Urinary bladder (tissue), 4 donors: ENCODE data around the gene NELFB. TPM values are rescaled to one million over a fixed set of nuclear protein-coding genes. Genes with fewer than 3 reads are reported as not detected.

Experiments
- DNase-seq: peaks from one replicate; pipeline ENCODE4 v3.0.0-alpha.2; 2015; ENCODE audit errors: extremely low spot score
- H3K27ac ChIP-seq: one replicate; pipeline ENCODE4 v1.5.1; 2013; ENCODE audit warnings: low read depth, mild to moderate bottlenecking, moderate library complexity
- H3K36me3 ChIP-seq: one replicate; pipeline ENCODE4 v1.6.1; 2013; ENCODE audit warnings: mild to moderate bottlenecking, moderate library complexity; ENCODE audit not compliant: insufficient read depth
- H3K4me1 ChIP-seq: one replicate; pipeline ENCODE4 v1.6.1; 2013; ENCODE audit warnings: mild to moderate bottlenecking, moderate library complexity; ENCODE audit not compliant: insufficient read depth
- H3K4me3 ChIP-seq: one replicate; pipeline ENCODE4 v1.5.1; 2013; ENCODE audit warnings: low read depth, low read length
- WGBS: extraction: QIAGEN DNeasy Blood & Tissue Kit; methylation state at CpG from one replicate; pipeline ENCODE4 v1.1.7; 2013; 5-methylcytosine and 5-hydroxymethylcytosine counted together
- polyA plus RNA-seq: library from polyadenylated mRNA; stranded (reverse); fragments of 200-250 nt; gene quantifications from one replicate; pipeline ENCODE4 v1.2.3, GENCODE V29; 2013
- total RNA-seq: library from RNA; depleted of rRNA; stranded (reverse); fragments of >200 nt; gene quantifications from one replicate; pipeline ENCODE4 v1.2.3, GENCODE V29; 2014
- donor health status: healthy with polysubstance abuse.
- donor health status: healthy.

Gene NELFB
- total and polyA plus RNA-seq, 2 donors, result 28.9 to 64.2 TPM

GRCh38 chr9:137320555-137321384 is 65.6 kb downstream of the NELFB start:
- WGBS, result 65% methylated on average over 24 of the region's 24 CpGs

GRCh38 chr9:137321726-137322361 is 66.7 kb downstream of the NELFB start:
- DNase-seq, result no peak
- Histone ChIP-seq H3K27ac (no peak overlapping the region), H3K4me1 (no peaks in the 10 kb centered on the region), H3K36me3 (no peaks in the 10 kb centered on the region), H3K4me3 (no peak overlapping the region)
- 93% methylated on average over 22 of the region's 22 CpGs for WGBS

More at GRCh38 chr9:137320555-137321384, 65.6 kb downstream of the NELFB start:
- no peak overlapping the region for H3K4me3 ChIP-seq
- H3K4me1 ChIP-seq, result no peaks in the 10 kb centered on the region
- no peaks in the 10 kb centered on the region for H3K36me3 ChIP-seq
- no peak for DNase-seq
- no peak overlapping the region for H3K27ac ChIP-seq

Other genes starting within 250 kb of the NELFB start
- gene ABCA2, start 227.1 kb upstream of the NELFB start, total RNA-seq, result 11.1 TPM
- 30.8 TPM for gene ABCA2, start 227.1 kb upstream of the NELFB start, polyA plus RNA-seq
- not detected for gene FUT7, start 223.2 kb upstream of the NELFB start, total RNA-seq
- gene FUT7, start 223.2 kb upstream of the NELFB start, polyA plus RNA-seq, result 0.18 TPM
- gene NPDC1, start 209.2 kb upstream of the NELFB start, total RNA-seq, result 17.9 TPM
- 120 TPM for gene NPDC1, start 209.2 kb upstream of the NELFB start, polyA plus RNA-seq
- gene ENTPD2, start 201.3 kb upstream of the NELFB start, total RNA-seq, result 6.4 TPM
- 2.8 TPM for gene ENTPD2, start 201.3 kb upstream of the NELFB start, polyA plus RNA-seq
- gene SAPCD2, start 184.8 kb upstream of the NELFB start, total RNA-seq, result 3.2 TPM
- gene SAPCD2, start 184.8 kb upstream of the NELFB start, polyA plus RNA-seq, result 0.63 TPM
- 4.0 TPM for gene UAP1L1, start 177.8 kb upstream of the NELFB start, total RNA-seq
- gene UAP1L1, start 177.8 kb upstream of the NELFB start, polyA plus RNA-seq, result 11.5 TPM
- 29.1 TPM for gene MAN1B1, start 168.3 kb upstream of the NELFB start, total RNA-seq
- 38.5 TPM for gene MAN1B1, start 168.3 kb upstream of the NELFB start, polyA plus RNA-seq
- gene DPP7, start 140.6 kb upstream of the NELFB start, total RNA-seq, result 18.5 TPM
- gene DPP7, start 140.6 kb upstream of the NELFB start, polyA plus RNA-seq, result 162 TPM
- 0.26 TPM for gene GRIN1, start 116.2 kb upstream of the NELFB start, total RNA-seq
- gene GRIN1, start 116.2 kb upstream of the NELFB start, polyA plus RNA-seq, result 0.18 TPM
- not detected for gene LRRC26, start 85.3 kb upstream of the NELFB start, total RNA-seq
- not detected for gene LRRC26, start 85.3 kb upstream of the NELFB start, polyA plus RNA-seq
- gene TMEM210, start 83.3 kb upstream of the NELFB start, total RNA-seq, result not detected
- gene TMEM210, start 83.3 kb upstream of the NELFB start, polyA plus RNA-seq, result not detected
- gene ANAPC2, start 66.8 kb upstream of the NELFB start, total RNA-seq, result 18.6 TPM
- gene ANAPC2, start 66.8 kb upstream of the NELFB start, polyA plus RNA-seq, result 40.3 TPM
- gene SSNA1, start 66.7 kb upstream of the NELFB start, total RNA-seq, result 21.4 TPM
- gene SSNA1, start 66.7 kb upstream of the NELFB start, polyA plus RNA-seq, result 94.1 TPM
- gene TPRN, start 54.6 kb upstream of the NELFB start, total RNA-seq, result 3.0 TPM
- 9.3 TPM for gene TPRN, start 54.6 kb upstream of the NELFB start, polyA plus RNA-seq
- gene TMEM203, start 49.7 kb upstream of the NELFB start, total RNA-seq, result 24.2 TPM
- gene TMEM203, start 49.7 kb upstream of the NELFB start, polyA plus RNA-seq, result 41.2 TPM
- gene NDOR1, start 49.6 kb upstream of the NELFB start, total RNA-seq, result 3.2 TPM
- 10.4 TPM for gene NDOR1, start 49.6 kb upstream of the NELFB start, polyA plus RNA-seq
- gene RNF208, start 33.1 kb upstream of the NELFB start, total RNA-seq, result not detected
- gene RNF208, start 33.1 kb upstream of the NELFB start, polyA plus RNA-seq, result 8.1 TPM
- gene CYSRT1, start 30.2 kb upstream of the NELFB start, total RNA-seq, result 0.42 TPM
- gene CYSRT1, start 30.2 kb upstream of the NELFB start, polyA plus RNA-seq, result 0.71 TPM
- gene RNF224, start 27.8 kb upstream of the NELFB start, total RNA-seq, result not detected
- 0.09 TPM for gene RNF224, start 27.8 kb upstream of the NELFB start, polyA plus RNA-seq
- not detected for gene SLC34A3, start 24.4 kb upstream of the NELFB start, total RNA-seq
- 0.05 TPM for gene SLC34A3, start 24.4 kb upstream of the NELFB start, polyA plus RNA-seq
- 57.9 TPM for gene TUBB4B, start 14.0 kb upstream of the NELFB start, total RNA-seq
- 239 TPM for gene TUBB4B, start 14.0 kb upstream of the NELFB start, polyA plus RNA-seq
- gene STPG3, start 4.0 kb upstream of the NELFB start, total RNA-seq, result not detected
- gene STPG3, start 4.0 kb upstream of the NELFB start, polyA plus RNA-seq, result not detected
- 2.0 TPM for gene TOR4A, start 22.4 kb downstream of the NELFB start, total RNA-seq
- gene TOR4A, start 22.4 kb downstream of the NELFB start, polyA plus RNA-seq, result 8.1 TPM
- gene NRARP, start 46.9 kb downstream of the NELFB start, total RNA-seq, result 6.3 TPM
- 6.5 TPM for gene NRARP, start 46.9 kb downstream of the NELFB start, polyA plus RNA-seq
- 7.5 TPM for gene EXD3, start 167.8 kb downstream of the NELFB start, total RNA-seq
- gene EXD3, start 167.8 kb downstream of the NELFB start, polyA plus RNA-seq, result 12.0 TPM
- 0.90 TPM for gene NOXA1, start 168.1 kb downstream of the NELFB start, total RNA-seq
- gene NOXA1, start 168.1 kb downstream of the NELFB start, polyA plus RNA-seq, result 3.0 TPM
- gene ENTPD8, start 186.0 kb downstream of the NELFB start, total RNA-seq, result 0.16 TPM
- not detected for gene ENTPD8, start 186.0 kb downstream of the NELFB start, polyA plus RNA-seq
- 8.6 TPM for gene NSMF, start 204.0 kb downstream of the NELFB start, total RNA-seq
- gene NSMF, start 204.0 kb downstream of the NELFB start, polyA plus RNA-seq, result 36.2 TPM